ENCODE data around the gene ARHGAP26.

Gene ARHGAP26

DNA sequence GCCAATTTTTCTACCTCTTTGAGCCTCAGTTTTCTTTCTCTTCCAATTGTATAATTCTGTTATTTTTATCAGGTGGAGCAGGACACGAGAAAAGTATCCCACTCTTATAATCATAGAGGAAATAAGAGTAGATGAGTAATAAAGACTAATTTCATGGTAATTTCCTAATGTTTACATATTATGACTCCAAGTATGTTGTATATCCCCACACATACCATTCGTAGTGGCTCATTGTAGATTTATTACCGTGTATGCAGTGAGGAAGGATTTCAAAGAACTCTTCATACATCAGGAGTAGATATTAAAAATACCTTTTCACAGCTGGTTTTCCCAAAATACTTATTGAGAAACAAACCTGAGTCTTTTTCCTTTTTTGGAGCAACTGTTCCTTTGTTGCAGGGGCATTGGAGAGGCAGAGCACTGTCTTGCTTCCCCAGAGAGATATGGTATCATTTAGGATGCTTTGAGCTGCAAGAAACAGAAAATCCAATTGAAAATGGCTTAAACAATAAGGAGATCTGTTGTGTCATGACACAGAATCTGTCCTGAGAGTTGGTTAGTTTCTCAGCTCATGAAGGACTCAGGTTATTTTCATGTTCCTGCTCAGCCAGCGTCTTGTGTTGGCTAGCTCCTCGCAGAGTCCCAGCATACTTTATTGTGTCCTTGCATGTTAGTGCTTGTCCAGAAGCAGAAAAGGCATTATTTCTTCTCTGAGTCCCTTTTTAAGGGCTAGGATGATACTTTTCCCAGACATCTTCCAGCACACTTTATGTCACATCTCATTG, 291.2 kb downstream of the ARHGAP26 start:
- DNase-seq (ENCODE audit: low read depth in 2 of 2), result peak; percentile 77 to 79

DNA sequence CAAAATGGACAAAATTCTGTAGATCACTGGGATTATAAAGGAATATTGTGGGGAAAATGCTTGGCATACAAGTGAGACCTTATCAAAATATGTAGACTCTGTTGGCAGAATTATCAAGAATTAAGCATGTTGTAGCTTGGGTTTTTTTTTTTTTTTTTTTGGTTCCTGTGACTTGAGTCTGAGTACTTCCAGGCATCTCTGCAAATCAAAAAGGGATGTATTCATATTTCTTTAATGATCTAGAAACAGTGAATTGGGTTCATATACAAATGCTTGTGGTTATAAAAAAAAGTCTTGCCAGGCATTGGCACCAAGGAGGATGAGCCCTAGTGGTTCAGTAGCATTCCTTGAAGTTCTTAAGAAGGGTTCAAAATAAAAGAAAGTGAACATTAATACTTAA, 292.2 kb downstream of the ARHGAP26 start:
- DNase-seq (ENCODE audit: low read depth in 2 of 2), result no peak

DNA sequence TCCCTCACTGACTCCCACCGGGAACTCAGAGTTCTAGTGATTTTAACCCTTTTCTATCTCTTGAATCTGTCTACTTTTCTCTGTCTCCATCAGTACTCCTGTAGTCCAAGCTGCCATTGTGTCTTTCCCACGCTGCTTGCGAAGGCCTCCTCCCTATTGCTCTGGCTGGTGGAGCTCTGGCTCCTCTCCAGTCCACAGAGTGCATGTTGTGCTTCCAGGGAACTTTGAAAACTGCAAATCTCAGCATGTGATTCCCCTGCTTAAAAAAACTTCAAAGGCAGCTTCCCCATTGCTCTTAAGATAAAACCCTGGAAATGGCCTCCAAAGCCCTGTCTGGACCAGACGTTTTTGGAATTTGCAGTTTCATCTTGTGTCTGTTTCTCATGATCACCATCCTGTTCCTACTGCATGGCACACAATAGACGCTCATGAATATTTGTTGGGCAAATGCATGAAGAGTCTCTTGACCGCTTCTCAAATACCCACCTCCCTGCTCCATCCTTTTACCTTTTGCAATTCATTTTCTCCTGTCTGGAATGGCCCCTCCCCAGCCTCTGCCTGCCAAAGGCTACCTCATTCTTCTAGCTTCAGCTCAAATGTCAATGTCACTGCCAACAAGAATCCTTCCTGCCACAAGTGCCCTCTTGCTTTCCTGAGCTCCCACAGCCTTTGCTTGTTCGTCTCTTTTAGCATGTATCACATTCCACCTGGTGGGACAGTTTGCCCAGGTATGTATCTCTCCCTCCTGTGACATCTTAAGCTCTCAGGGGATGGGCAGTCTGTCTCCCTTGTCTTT, 293.2 kb downstream of the ARHGAP26 start:
- no peak for DNase-seq (ENCODE audit: low read depth in 2 of 2)

DNA sequence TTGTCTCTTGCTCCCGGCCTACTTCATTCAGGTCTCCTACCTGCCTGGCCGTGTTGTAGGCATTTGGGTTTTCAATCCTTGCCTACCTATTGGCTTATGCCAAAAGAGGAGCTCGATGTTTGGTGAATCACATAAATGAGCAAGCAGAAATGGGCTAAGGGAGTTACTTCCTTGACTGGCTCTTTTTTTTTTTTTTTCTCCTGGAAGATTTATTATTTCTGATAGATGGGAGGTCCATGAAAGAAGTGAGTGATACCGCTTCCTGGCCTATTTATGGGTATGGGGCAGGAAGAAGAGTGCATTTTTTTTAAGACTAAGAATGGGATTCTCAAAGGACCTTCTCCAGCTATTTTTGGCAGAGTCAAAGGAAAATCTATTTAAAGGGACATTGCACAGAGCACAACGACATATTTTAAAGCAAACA, 294.1 kb downstream of the ARHGAP26 start:
- peak in 1 of 2 experiments; percentile 45 for DNase-seq (ENCODE audit: low read depth in 2 of 2)

DNA sequence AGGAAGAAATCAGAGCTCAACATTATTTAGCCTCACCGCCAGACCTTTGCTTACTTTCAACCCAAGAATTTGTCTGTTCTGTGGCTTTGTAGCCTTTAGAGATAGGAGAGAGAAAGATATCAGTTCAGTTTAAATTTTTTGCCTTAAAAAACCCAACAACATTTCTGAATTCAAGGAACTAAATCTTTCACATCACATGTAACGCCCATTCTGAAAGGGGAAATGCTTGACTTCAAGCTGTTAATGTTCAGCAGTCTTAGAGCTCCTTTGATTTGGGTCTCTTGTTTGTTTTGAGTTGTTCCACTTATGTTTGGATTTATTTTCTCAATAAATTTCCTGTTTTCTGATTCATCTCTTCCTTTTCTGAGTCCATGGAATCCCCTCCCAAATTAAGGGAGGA, 294.5 kb downstream of the ARHGAP26 start:
- DNase-seq (ENCODE audit: low read depth in 2 of 2), result no peak

DNA sequence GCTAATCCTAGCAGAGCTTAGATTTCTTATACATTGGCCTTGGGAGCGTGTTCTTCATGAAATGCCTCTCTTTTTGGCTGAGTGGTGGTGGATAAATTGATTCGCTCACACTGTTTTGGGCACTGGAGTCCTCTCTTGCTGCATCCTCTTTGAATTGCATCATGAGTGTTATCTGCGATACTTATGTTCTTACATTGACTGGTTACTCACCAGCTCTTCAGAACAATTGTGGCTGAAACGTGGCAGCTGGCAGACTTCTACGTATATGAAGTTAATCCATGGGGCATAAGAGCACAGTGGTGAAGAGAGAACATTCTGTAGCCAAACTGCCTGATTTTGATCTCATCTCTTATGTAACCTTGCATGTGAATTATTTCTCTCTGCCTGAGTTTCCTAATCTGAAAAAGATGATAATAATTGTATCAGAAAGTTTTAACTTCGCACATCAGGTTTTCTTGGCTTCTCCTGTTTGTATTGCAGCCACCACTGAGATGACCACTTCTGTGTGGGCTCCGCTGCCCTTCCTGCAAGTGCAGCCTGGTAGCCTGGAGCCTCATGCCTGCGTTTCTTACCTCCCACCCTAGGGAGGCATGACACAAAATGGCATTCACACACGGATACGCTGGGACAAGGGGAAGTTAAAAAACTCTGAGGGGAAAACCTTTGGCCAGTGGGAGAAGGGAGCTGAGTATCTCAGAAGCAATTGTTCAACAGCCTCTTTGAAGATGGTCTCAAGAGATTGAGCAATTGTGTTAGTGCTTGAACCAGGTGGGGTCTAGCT, 295.2 kb downstream of the ARHGAP26 start:
- DNase-seq (ENCODE audit: low read depth in 2 of 2), result no peak

DNA sequence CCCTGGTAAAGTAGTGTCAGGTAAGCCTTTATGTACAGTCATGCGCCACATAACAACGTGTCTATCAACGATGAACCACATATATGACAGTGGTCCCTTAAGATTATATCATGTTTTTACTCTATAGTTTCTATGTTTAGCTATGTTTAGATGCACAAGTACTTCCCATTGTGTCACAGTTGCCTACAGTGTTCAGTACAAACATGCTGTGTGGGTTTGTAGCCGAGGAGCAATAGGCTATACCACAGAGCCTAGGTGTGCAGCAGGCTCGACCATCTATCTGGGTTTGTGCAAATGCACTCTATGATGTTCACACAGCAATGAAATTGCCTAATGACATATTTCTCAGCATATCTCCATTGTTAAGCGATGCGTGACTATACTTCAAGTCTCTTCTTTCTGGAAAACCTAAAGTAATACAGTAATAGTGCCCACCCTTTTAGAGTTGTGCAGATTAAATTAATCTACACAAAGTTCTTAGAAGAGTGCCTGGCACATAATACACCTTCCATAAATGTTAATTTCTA, 295.9 kb downstream of the ARHGAP26 start:
- DNase-seq (ENCODE audit: low read depth in 2 of 2), result no peak

DNA sequence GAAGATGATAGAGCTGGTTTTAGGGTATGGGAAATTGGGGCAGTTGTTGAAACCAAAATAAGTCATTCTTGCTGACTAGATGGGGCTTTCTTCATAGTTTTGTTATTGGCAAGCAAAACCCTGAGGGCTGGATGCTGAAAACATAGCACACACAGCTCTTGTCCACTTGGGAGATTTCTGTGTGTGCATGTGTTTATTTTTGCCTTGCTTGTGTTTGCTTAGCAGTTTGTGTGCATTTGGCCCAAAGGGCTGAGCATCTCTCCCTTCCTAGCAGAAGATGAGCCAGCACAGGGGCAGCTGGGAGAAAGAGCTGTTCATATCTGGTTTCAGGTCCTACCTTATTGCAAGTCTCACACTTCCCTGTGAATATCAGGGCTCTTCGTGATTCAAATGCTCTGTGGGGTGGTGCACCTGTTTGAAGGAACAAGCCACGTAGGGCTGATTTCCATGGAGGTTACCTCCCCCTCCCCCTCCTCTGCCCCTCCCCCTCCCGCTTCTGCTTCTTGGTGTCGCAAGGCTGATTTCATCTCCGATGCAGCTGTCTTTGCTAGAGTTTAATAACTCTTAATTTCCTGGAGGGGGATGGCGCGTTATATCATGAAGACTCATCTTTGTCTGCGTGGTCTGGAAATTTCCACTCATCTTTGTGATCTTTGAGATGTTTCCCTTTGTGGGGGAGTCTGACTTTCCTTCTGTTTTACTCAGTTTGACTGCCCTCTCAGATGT, 296.5 kb downstream of the ARHGAP26 start:
- DNase-seq (ENCODE audit: low read depth in 2 of 2), result no peak

DNA sequence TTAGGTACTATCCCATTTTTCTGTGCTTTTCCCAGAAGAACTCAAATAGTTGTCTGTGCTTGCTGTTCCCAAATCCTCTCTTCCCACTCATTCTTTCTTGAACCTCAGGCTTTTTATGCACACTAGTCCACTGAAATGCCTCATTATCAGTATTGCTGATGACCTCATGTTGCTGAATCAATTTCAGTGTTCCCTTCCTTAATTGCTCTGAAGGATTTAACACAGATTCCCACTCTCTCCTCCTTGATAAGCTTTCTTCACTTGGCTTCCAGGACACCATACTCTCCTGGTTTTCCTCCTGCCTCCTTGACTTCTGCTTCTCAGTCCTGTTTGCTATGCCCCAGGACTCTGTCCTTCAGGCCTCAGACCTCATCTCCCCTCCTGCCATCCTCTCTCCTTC, 298.5 kb downstream of the ARHGAP26 start:
- no peak for DNase-seq (ENCODE audit: low read depth in 2 of 2)

DNA sequence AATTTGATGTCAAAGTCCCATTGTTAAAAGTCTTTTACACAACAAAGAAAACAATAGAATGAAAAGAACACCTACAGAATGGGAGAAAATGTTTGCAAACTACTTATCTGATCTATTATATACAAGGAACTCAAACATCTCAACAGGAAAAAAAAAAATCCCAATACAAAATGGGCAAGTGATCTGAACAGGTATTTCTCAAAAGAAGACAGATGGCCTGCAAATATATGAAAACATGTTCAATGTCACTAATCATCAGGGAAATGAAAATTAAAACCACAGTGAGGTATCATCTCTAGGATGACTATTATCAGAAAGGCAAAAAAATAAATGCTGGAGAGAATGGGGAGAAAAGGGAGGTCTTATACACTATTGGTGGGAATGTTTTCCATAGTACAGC, 301.8 kb downstream of the ARHGAP26 start:
- no peak for DNase-seq (ENCODE audit: low read depth in 2 of 2)

DNA sequence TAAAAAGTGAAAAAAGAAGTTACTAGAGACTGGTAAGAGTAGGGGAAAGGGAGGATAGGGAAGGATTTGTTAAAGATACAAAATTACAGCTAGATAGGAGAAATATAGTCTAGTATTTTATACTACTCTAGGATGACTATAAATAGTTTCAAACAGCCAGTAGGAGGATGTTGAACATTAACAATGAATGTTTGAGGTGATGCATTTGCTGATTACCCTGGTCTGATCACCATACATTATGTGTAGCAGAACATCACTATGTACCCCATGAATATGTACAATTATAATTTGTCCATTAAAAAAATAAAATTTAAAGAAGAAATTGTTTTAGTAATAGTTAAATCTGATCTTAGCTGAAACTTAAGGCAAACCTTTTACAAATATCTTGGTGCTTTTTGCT, 302.6 kb downstream of the ARHGAP26 start:
- no peak for DNase-seq (ENCODE audit: low read depth in 2 of 2)

DNA sequence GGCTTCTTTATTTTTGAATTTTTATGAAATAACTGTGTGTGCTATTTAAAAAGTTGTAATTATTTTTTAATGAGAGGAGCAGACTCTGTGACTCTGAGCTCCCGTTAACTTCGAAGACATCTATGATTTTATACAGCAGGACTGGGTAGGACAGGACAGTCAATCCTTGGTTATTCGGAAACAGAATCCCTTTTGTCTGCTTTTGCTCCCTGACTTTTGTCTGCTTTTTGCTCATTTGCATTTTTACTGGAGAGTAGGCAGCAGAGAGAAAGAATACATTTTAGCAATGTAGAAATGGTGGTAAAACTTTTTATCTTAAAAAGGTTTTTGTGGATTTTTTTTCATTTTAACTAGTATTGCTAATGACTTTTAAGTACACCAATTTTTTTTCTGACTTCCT, 303.6 kb downstream of the ARHGAP26 start:
- DNase-seq (ENCODE audit: low read depth in 2 of 2), result no peak

DNA sequence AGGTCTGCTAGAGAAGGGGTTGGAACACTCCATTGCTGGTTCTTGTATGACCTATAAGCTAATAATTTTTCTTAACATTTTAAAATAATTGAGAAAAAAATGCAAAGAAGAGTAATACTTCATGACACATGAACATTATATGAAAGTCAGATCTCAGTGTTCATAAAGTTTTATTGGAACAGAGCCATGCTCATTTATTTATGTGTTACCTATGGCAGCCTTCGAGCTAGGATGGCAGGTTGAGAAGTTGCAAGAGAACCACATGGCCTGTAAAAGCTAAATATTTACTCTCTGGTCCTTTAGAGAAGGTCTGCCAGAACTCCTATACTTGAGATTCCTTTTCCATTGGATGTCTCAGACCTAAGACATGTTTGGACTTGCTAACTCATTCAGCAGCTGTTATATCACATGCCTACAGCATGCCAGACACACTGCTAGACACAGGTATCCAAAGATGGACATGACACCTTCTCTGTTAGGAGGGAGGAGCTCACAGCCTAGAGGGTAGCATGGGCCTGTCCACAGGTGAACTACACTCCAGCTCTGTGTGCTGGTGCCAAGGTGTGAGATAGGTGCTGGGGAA, 304.3 kb downstream of the ARHGAP26 start:
- no peak for DNase-seq (ENCODE audit: low read depth in 2 of 2)

DNA sequence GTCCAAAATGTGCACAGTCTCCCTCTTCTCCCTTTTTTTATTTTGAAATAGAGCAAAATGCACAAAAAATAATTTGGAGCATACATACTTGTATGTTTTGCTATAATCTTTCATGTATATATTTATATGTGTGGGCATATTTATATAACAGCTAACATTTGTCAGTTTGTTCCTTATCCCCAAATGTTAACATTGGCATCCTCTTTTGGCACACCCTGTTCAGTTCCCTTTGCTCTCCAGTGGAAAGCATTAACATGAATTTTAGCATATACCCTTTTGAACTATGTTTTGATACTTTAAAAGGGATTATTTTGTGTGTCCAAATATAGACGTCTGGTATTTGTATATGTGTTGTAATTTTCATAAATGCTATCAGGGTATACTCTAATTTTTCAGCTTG, 306.2 kb downstream of the ARHGAP26 start:
- no peak for DNase-seq (ENCODE audit: low read depth in 2 of 2)

DNA sequence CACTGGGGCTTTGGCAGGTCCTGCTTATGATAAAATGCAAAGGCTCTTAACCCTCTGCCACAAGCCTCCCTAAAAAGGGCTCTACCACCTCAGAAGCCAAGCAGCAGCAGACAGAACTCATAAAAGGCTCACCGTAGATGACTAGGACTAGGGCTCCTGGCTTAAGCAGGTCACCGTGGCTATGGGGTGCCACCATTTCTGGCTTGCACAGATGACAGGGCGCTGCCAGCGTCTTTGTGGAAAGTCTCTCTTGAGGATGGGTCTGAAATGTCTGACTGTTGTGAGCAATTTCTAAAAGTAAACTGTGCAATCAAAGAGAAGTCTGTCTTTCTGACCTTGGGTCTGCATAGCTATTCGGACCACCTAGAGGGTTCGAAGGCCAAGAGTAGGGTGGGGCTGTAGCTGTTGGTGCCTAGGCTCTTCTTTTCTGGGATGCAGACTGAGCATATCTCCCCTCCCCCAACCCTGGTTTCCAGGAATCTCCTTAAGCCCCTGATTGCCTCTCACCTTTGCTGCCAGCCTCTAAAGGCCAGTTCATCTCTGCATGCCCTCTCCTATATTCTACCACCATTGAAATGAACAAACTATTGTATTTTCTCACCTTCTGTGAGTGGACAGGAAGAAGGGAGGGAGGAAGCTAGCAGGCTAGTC, 307.4 kb downstream of the ARHGAP26 start:
- DNase-seq (ENCODE audit: low read depth in 2 of 2), result no peak

DNA sequence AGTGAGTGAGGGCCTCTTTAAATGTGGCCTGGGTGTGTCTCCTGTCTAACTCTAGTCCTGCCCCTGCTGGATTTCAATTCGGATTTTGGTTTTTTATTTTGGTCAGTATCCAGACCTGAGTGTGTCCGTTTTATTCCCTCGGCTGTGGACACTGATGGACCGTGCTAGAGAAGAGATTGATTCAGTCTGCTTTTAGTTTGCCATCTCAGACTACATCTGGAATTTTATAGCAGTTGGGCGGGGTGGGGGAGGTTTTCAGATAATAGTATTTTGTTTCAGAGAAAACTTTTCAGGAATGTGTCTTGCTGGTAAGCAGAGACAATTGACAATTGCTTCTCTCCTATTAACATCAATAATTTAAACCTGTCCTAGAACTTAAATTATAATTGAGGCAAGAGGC, 308.1 kb downstream of the ARHGAP26 start:
- DNase-seq (ENCODE audit: low read depth in 2 of 2), result no peak

DNA sequence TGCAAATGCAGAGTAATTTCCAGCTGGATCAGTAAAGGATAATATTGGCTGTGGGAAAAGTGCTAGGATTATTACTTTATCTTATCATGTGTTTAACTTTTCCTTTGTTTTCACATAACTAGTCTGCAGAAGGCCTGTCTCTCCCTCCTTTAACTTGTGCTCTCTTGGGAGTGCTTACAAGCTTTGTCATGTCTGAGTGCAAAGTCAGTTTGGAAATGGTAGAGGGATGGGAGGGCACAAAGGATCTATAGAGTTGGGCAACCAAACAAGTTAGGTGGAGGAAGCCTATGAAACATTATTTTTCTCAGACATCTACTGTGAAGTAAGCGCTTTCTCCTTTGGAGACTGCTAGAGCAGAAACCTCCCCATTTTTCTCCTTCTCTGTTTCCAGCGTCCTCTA, 308.8 kb downstream of the ARHGAP26 start:
- no peak for DNase-seq (ENCODE audit: low read depth in 2 of 2)

DNA sequence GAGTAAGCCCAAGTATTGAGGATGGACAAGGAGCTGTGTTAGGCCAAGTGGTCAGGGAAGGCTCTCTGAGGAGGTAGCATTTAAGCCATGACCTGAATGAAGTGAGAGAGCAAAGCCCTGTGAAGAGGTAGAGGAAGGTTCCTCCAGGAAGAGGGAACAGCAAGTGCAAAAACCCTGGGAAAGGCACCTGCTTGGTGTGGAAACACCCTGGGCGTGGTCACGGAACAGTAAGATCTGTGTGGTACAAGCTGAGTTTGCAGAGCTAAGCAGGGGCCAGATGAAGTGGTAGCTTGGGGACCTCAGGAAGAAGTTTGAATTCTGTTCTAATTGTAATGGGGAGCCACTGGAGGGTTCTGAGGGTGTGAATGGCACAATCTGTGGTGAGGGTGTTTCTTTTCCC, 310.2 kb downstream of the ARHGAP26 start:
- DNase-seq (ENCODE audit: low read depth in 2 of 2), result no peak

DNA sequence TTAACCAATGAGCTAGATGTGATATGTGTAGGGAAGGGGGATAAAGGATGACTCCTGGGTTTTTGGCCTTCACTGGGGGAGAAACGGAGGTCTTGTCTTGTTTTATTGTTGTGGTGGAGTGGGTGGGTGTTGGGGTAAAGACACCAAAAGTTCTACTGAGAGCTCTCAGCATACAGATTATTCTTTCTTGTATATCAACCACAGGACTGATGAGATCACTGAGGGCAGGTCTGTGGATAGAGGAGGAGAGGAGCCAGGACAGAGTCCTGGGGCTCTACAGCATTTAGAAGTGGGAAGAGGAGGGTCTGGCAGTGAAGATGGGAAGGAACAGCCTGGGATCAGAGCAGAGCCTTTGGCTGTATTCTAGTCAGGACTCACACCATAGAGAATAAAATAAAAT, 310.8 kb downstream of the ARHGAP26 start:
- no peak for DNase-seq (ENCODE audit: low read depth in 2 of 2)

DNA sequence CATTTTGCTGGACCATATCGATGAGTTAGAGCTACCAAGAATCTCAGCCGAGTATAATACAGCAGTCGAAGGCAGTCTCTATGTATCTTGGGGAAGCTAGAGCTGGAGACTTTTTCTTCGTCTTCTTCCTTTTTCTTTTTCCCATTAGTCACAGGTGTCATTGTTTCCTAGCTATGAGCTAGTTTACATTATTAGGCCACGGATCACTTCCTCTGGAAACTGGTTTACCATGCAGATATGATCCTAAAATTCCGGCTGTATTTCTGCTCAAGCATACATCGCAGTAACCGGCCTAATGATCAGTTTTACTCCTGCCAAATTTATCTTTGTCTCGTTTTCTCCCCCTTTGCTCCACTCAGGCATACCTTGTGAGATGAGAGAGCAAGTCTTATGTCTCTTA, 312.8 kb downstream of the ARHGAP26 start:
- no peak for DNase-seq (ENCODE audit: low read depth in 2 of 2)

DNA sequence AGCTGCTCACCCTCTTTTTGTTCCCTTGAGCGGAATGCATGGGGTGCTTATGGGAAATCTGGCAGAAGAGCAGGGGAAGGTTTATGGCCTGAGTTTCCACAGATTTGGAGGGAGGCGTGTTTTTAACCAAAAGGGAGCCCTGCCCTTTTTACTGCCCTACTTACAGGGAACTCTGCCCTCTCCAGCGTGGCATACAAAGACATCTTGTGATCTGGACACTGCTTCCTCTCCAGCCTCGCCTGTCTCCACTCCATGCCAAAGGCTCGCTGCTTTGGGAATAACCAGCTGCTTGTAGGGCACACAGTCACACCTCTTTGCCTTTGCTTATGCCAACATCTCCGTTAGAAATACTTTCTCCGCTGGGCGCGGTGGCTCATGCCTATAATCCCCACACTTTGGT, 314.2 kb downstream of the ARHGAP26 start:
- no peak for DNase-seq (ENCODE audit: low read depth in 2 of 2)

All from fibroblast of skin of left biceps (primary cell).